Erythroblast (primary cell): Measurements from ENCODE around the gene KPNB1.

Experiments
- DNase-seq, 2 experiments: peaks; one replicate each; lab custom pipeline; 2025; lab: John Stamatoyannopoulos, UW
- GATA1 ChIP-seq: IDR thresholded peaks from 2 replicates; pipeline ENCODE4 v1.6.1; 2011; ENCODE audit warnings: low read depth, mild to moderate bottlenecking, control low read depth, low read length, moderate library complexity
- POLR2A ChIP-seq: IDR thresholded peaks from 2 replicates; pipeline ENCODE4 v1.6.1; 2011; ENCODE audit warnings: mild to moderate bottlenecking, low read length

Gene KPNB1

GRCh38 chr17:47649153-47649971, at the start of gene KPNB1:
KPNB1 (plus strand) TSS chr17:47649919; CDS start chr17:47650245, 326 bp downstream.
- peak; percentile 100 for DNase-seq
- TF ChIP-seq POLR2A (peak; percentile 80), GATA1 (no peak)

- no peak for TF ChIP-seq POLR2A
- TF ChIP-seq GATA1: no peak
- DNase-seq: no peak
Observed at GRCh38 chr17:47603830-47604597, 45.7 kb upstream of the KPNB1 start.

GRCh38 chr17:47604598-47604927, 45.2 kb upstream of the KPNB1 start:
- DNase-seq: no peak
- TF ChIP-seq POLR2A (no peak), GATA1 (no peak)

DNA sequence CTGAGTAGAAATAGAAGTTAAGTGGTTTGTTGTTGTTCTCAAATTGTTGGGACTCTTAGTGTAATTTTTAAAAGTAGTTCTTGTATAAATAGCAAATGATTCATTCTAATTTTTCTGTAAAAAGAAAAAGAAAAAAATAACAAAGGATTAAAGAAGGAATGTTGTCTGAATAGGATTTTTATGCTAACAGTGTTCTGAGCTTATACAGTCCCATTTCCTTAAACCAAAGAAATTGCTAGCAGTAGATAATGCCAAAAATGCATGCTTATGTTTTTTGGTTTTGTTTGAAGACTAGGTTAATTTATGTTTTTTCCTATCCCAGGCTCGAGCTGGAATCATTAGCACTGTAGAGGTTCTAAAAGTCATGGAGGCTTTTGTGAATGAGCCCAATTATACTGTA, 44.7 kb upstream of the KPNB1 start:
- DNase-seq: no peak
- TF ChIP-seq GATA1: no peak
- no peak for TF ChIP-seq POLR2A

DNA sequence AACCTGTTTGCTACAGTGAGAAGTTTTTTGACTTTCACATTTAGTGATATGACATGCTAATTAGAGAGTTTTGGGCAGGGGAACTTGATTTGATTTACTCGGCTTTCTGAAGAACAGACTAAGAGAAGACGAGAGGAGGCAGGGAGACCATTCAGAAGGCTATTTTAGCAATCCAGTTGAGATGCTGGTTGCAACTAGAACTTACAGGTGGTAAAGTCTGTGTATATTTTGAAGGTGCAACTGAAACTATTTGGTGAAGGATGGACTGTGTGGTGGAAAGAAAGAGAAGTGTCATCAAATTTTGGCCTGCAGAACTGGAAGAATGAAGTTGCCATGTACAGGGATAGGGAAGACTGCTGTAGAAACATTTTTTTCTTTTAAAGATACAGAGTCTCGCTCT, 42.2 kb upstream of the KPNB1 start:
- TF ChIP-seq GATA1: no peak
- TF ChIP-seq POLR2A: no peak
- DNase-seq: no peak

DNA sequence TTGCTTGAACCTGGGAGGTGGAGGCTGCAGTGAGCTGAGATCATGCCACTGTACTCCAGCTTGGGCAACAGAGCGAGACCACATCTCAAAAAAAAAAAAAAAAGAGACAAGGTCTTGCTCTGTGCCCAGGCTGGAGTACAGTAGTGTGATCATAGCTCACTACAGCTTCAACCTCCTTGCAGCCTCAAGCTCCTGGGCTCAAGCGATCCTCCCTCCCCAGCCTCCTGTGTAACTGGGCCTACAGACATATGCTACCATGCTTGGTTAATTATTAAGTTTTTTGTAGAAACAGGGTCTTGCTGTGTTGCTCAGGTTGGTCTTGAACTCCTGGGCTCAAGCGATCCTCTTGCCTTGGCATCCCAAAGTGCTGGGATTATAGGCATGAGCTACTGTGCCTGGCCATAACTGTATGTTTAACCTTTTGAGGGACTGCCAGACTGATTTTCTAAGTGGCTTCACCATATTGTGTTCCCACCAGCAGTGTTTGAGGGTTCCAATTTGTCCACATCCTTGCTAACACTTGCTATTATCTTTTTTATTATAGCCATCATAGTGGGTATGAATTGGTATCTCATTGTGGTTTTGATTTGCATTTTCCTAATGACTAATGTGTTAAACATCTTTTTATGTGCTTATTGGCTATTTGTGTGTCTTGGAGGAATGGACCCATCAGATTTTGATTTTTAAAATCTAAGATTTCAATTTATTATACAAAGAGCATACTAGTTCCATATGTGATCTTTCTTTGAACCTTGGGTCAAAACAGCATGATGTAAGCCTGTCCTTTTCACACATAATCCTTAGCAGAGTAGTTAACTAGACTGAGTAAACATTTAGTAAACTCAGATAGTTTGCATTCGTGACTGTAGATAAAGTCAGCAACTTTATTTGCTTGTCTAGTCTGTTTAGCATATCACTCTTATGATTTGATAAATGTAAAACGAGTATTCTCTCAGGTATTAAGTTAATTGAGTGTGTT, 38.1 kb upstream of the KPNB1 start:
- TF ChIP-seq POLR2A: no peak
- no peak for TF ChIP-seq GATA1

GRCh38 chr17:47615766-47616424, 33.8 kb upstream of the KPNB1 start:
- TF ChIP-seq GATA1 (no peak), POLR2A (no peak)
- peak; percentile 61 to 82 for DNase-seq

More for the DNA sequence above, 38.1 kb upstream of the KPNB1 start:
- DNase-seq: no peak

DNA sequence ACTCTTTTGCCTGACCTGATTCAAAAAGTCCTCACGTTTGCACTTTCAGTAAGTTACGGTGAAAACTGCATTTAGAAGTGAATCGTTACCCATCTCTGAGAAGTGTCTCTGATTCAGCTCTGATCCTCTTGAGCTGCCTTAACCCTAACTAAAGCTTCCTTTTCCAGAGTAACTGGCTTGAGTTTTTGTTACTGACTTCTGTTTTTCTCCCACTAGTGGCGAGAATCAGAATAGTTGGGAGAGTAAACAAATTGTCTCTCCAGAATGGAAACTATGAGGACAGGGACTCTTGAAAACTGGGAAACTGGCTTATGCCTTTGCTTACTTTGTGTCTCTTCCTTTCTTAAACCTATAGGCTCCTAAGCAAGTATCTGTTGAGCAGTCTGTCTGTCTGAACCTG, 31.3 kb upstream of the KPNB1 start:
- DNase-seq: no peak
- no peak for TF ChIP-seq GATA1

DNA sequence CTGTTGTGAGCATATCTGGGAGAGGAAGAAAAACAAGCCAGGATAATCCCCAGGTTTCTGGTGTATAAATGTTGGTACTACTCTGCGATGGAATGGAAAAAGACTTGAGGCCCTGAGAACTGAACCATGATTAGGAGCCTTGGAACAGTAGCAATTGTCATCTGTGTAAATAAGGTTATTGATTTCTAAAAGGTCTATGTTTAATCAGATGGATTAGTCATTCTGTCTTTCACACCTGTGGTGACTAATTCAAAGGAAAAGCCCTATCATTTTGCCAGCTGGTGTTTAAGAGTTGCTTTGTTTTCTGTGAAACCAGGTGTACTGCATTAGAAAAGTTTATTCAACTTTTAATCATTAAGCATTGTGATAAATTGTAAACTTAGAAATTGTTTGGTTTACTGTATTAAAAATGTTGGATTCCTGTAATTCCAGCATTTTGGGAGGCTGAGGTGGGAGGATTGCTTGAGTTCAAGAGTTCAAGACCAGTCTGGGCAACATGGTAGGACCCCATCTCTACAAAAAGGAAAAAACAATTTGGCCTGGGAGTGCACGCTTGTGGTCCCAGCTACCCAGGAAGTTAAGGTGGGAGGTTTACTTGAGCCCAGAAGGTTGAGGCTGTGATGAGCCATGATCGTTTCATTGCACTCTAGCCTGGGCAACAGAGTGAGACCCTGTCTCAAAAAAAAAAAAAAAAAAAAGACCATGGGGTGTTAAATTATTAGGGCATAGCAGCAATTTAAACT, 29.0 kb upstream of the KPNB1 start:
- DNase-seq: no peak
- TF ChIP-seq POLR2A (no peak), GATA1 (no peak)

- no peak for DNase-seq
- TF ChIP-seq POLR2A (no peak), GATA1 (no peak)
Observed at GRCh38 chr17:47621293-47622179, 28.2 kb upstream of the KPNB1 start.

GRCh38 chr17:47622180-47622549, 27.6 kb upstream of the KPNB1 start:
- DNase-seq: no peak

More at GRCh38 chr17:47622180-47622549, 27.6 kb upstream of the KPNB1 start:
- TF ChIP-seq POLR2A: no peak
- no peak for TF ChIP-seq GATA1
